ENCODE data around the gene RNF181.
A peak's percentile ranks its signal among the peaks of the same experiment; 100 is the strongest.

RNF181 gene

GRCh38 chr2:85561280-85562212, 34.0 kb upstream of the RNF181 start, which contains the start of gene GGCX:
Gene GGCX, minus strand, starts transcription at chr2:85561493. Its CDS starts 65 bp downstream, at chr2:85561428.
- ATAC-seq = peak; percentile 95

GRCh38 chr2:85564144-85564563, 31.4 kb upstream of the RNF181 start:
- ATAC-seq = no peak
- TF ChIP-seq ZNF565 (CRISPR knock-in tag; conservative IDR thresholded peaks at IDR 0.05; ENCODE audit: low read depth) (no peak), OSR1 (CRISPR knock-in tag; IDR thresholded peaks at IDR 0.05) (no peak), SNAI2 (CRISPR knock-in tag; IDR thresholded peaks at IDR 0.05) (no peak), PATZ1 (CRISPR knock-in tag; IDR thresholded peaks at IDR 0.05; ENCODE audit: borderline replicate concordance) (no peak), TSHZ2 (CRISPR knock-in tag; IDR thresholded peaks at IDR 0.05) (no peak), ZNF70 (CRISPR knock-in tag; IDR thresholded peaks at IDR 0.05) (no peak), CSRNP3 (CRISPR knock-in tag; IDR thresholded peaks at IDR 0.05) (no peak), ZNF8 (CRISPR knock-in tag; IDR thresholded peaks at IDR 0.05) (no peak), PPARA (CRISPR knock-in tag; IDR thresholded peaks at IDR 0.05; ENCODE audit: borderline replicate concordance) (no peak)

More at GRCh38 chr2:85561280-85562212, 34.0 kb upstream of the RNF181 start, which contains the start of gene GGCX:
- TF ChIP-seq ISL1 (CRISPR knock-in tag; IDR thresholded peaks at IDR 0.05) (no peak), ZNF8 (CRISPR knock-in tag; IDR thresholded peaks at IDR 0.05) (no peak), ZFP30 (CRISPR knock-in tag; IDR thresholded peaks at IDR 0.05) (no peak), OSR1 (CRISPR knock-in tag; IDR thresholded peaks at IDR 0.05) (no peak), ESRRG (CRISPR knock-in tag; IDR thresholded peaks at IDR 0.05) (no peak), TSHZ2 (CRISPR knock-in tag; IDR thresholded peaks at IDR 0.05) (no peak), BACH2 (CRISPR knock-in tag; IDR thresholded peaks at IDR 0.05; ENCODE audit: borderline replicate concordance) (no peak), GLIS3 (CRISPR knock-in tag; IDR thresholded peaks at IDR 0.05) (no peak), POU6F1 (CRISPR knock-in tag; IDR thresholded peaks at IDR 0.05; ENCODE audit: borderline replicate concordance, low read depth) (no peak), ZC3H10 (CRISPR knock-in tag; IDR thresholded peaks at IDR 0.05) (no peak), ARNTL (CRISPR knock-in tag; IDR thresholded peaks at IDR 0.05; ENCODE audit: borderline replicate concordance, low read depth) (no peak), TOX (CRISPR knock-in tag; IDR thresholded peaks at IDR 0.05; ENCODE audit: borderline replicate concordance) (no peak), TCF4 (CRISPR knock-in tag; IDR thresholded peaks at IDR 0.05; ENCODE audit: borderline replicate concordance) (no peak), PPARA (CRISPR knock-in tag; IDR thresholded peaks at IDR 0.05; ENCODE audit: borderline replicate concordance) (no peak), ZFP3 (CRISPR knock-in tag; IDR thresholded peaks at IDR 0.05) (no peak), CSRNP3 (CRISPR knock-in tag; IDR thresholded peaks at IDR 0.05) (no peak), ZNF70 (CRISPR knock-in tag; IDR thresholded peaks at IDR 0.05) (no peak; the same call in 1 of the 2 replicates)

Measured in SK-N-SH treated with all-trans-retinoic acid at 6 μM for 48 hours (cell line).